GM21737 (cell line): ENCODE results near the gene ZNF830.
A peak's percentile ranks its signal among the peaks of the same experiment; 100 is the strongest.
"Not testable (repeated sequence)": the region's sequence is repeated elsewhere in the genome, so short reads cannot be mapped to it uniquely, and the experiment has no call there.

Source experiments
- ATAC-seq: cut with Tn5 transposase; IDR thresholded peaks from one replicate; pipeline ENCODE4 v1.9.1; 2021; ENCODE audit warnings: mild to moderate bottlenecking, moderate library complexity; ENCODE audit not compliant: unreplicated experiment

The ZNF830 gene

DNA sequence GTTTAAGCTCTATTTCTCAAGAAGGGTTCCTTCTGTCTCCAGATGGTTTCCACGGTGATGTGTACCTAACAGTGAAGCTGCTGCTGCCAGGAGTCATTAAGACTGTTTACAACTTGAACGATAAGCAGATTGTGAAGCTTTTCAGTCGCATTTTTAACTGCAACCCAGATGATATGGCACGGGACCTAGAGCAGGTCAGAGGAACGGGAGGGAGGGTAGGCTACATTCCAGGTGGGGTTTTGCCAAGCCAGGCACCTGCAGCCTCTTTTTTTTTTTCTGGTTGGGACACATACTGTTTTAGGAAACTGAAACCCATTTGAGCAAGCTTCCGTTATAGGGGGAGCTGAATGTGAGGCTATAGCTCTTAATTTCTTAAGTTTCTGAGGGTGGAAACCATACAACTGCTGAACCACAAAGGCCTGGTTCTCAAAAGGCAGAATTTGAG lies 29.6 kb downstream of the ZNF830 start:
- ATAC-seq = no peak

DNA sequence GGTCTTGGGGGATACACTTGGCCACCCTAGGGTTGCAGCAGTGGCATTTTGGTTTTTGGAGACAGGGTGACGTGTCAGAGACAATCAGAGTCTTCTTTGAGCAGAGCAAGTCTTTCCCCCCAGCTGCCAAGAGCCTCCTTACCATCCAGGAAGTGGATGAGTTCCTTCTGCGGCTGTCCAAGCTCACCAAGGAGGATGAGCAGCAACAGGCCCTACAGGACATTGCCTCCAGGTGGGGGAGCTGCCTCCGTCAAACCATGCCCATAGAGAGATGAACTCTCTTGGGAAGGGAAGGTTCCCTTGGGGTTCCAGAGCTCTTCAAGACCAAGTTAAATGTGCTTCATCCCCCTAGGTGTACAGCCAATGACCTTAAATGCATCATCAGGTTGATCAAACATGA lies 30.3 kb downstream of the ZNF830 start:
- no peak for ATAC-seq

DNA sequence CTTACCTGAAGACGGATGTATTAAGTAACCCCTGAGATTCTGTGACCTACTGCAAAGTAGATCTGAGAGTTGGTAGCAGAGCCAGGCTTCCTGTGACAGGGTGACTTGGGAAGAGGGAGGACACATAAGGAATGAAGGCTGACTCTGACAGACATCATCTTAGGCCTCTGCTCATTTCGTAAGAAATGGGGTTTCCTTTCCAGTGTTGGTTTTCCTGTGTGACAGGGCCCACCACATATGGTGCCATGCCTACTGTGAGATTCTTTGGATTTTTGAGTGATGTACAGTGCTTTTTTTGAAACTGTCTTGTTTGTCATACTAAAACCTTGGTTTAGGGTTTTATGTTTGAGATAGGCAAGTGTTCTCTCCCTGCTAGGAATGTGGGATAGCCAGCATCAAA lies 31.7 kb downstream of the ZNF830 start:
- no peak for ATAC-seq

DNA sequence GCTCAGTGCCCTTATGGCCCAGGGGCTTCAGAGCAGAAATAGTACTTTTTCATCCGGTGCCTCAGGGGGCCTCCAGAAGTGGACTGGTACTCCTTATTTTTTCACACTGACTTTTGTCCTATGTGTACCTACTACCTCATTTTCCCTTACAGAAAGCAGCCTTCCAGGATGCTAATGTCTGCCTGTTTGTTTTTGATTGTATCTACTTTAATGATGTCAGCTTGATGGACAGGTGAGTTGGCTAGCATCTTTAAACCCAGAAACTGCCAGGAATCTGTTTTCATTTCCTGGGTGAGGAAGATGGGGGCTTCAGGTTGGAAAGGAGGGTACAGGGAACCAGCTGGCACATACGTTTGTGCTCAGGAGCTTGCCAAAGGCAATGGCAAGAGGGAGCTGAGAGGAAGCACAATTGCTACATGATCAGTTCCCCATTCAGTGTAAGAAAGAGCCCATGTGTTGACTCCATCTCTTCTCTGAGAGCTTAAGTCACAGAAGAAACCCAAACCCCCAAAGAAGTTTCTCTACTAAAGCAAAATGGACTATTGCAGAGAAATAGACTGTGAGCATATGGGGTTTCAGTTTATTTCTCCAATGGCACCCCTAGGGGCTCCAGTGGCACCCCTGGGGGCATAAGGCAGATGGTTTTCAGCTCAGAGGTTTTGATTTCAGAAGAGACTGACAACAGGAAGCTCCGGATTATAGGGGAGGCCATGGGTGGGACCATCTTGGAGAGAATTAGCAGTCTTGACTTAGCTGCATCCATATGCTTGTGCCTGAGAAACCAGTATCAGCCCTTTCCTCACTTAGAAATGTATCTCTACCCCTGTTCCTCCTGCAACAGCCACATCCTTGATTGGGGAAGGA lies 35.3 kb downstream of the ZNF830 start:
- ATAC-seq = no peak

DNA sequence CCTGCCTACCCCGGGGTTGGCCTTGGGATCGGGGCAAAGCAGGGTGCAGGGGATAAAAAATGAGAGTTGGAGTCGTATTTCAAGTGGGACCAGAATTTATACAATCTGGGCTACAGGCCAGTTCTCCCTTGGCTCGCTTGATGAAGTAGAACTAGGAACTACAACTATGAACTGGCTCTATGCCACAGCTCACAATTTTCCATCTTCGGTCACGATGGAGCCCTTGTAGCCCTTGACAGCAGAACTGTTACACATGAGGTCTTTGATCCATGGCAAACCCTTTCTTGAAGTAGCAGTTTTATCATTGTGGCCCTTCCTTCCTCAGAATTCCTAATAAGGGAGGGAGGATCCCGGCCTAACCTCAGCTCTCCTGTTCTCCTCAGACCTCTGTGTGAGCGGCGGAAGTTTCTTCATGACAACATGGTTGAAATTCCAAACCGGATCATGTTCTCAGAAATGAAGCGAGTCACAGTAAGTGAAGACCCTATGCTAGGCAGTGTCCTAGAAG lies 36.1 kb downstream of the ZNF830 start:
- ATAC-seq = no peak

DNA sequence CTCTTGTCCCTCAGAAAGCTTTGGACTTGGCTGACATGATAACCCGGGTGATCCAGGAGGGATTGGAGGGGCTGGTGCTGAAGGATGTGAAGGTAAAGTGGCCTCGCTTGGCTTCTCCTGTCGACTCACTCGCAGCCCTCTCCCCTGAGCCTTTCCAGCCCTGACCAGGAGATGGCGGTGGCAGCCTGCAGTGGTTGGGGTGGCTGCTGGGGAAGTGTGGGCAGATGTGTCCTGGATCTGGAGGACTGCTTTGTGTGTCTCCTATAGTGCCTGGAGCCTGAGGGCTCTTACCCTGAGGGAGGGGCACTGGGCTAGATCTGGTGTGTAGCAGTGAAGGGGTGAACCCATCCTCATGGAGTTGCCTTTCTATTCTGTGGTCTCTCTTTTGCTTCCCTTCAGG lies 36.9 kb downstream of the ZNF830 start:
- ATAC-seq = peak; percentile 55

DNA sequence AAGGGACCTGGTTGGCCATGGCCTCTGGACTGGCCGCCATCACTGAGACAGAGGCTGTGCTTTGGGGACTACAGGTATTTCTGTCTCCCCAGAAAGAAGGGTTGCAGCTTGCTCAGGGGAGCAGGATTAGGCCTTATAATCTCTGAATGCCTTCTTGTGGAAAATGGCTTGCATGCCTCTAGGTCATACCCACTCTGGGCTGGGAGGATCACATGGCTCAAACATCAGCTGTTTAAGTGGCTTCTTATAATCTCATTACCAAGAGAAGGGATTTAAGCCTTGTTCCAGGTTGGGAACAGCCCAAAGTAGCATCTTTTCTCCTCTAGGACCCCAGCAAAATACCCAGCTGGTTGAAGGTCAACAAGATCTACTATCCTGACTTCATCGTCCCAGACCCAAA lies 38.1 kb downstream of the ZNF830 start:
- no peak for ATAC-seq

DNA sequence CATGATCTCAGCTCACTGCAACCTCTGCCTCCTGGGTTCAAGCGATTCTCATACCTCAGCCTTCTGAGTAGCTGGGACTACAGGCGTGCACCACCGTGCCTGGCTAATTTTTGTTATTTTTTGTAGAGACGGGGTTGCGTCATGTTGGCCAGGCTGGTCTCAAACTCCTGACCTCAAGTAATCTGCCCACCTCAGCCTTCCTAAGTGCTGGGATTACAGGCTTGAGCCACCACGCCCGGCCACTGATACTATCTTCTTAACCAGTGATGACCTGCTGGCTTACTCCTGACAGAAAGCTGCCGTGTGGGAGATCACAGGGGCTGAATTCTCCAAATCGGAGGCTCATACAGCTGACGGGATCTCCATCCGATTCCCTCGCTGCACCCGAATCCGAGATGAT lies 39.6 kb downstream of the ZNF830 start:
- ATAC-seq = not testable (repeated sequence)

DNA sequence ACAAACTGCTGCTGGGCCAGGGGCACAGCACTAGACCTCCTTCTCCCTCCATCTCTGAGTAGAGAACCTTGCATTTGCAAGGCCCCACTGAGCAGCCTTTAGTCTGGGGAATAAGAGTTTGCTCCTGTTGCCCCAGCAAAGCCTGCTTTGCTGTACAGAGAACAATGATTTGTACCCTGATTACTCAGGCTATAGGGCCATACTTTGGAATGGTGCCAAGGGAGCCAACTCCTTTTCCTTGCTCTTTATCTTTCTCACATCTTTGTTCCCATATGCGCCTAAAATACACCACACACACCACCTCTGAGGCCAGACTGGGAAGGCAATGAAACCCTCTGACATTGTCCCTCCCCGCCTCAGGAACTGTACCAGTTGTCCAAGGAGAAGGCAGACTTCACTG lies 40.2 kb downstream of the ZNF830 start:
- ATAC-seq = no peak

DNA sequence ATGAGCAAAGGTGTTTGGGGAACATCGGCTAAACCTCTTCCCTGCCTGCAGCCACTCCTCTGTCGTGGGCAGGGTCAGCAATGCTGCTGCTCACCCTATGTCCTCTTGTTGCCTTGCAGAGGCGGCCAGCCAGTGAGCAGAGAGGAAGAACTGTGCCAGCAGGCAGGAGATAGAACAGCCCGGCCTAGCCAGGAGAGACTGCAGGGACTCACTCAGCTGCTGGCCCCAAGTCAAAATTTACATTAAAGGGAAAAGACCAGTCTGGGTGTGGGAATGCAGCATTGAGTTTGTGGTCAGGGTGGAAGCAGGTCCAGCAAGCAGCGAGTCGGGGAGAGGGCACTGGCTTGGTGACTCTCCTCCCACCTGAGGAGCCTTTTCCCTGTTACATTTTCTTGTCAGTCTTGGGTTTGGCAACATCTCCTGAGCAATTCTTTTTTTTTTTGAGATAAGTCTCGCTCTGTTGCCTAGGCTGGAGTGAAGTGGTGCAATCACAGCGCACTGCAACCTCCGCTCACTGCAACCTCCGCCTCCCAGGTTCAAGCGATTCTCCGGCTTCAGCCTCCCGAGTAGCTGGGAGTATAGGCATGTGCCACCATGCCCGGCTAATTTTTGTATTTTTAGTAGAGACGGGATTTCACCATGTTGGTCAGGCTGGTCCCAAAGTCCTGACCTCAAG lies 41.7 kb downstream of the ZNF830 start:
- no peak for ATAC-seq

DNA sequence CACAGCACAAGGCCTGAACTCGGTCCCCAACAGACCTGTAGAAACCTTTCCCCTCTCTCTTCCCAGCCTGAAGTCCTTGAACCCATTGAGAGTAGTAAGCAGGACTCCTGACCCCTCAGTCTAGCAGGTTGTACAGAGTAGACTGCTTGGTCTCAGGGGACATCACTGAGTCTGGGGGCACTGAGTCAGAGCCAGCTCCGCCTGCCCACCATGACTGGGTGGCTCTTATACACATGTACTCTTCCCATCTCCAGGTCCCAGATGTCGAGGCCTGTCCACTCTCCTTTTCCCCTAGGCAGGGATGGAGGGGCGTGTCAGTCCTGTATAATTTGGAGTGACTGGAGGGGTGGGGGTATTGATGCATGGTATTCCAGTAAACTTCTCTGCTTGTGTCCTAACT lies 42.4 kb downstream of the ZNF830 start:
- no peak for ATAC-seq

DNA sequence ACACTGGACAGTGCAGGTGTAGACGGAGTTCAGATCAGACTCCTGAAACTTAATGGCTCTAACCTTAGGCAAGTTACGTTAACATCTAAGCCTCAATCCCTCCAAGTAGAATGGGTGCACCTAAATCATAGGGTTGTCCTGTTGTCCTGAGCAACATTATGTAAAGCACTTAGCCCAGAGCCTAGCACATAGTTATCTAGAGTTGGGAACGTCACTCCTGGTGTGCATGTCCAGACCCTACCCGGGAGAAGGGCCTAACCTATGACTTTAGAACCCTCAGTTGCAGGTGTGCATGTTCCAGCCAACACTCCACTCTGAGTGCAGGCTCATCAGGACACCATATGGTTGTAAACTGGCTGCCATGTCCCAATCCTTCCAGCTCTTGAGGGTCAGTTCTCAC lies 45.0 kb downstream of the ZNF830 start:
- ATAC-seq = no peak

DNA sequence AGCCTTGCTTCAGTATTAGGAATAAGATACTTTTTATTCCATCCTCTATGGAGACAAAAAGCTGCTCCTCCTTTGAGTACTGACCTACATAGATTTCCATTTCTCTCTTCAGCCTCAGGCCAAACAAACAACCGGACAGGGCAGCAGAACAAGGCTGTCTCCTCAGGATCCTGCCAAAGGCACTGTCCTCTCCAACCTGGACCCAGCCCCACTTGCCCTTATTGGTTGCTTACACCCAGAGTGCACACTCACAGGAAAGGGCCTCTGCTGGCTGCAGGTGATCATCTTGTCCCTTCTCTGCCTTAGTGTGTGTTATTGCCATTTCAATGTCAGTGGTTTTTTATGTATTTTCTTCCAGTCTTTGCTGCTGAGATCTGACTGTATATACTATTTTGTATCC lies 45.6 kb downstream of the ZNF830 start:
- no peak for ATAC-seq

DNA sequence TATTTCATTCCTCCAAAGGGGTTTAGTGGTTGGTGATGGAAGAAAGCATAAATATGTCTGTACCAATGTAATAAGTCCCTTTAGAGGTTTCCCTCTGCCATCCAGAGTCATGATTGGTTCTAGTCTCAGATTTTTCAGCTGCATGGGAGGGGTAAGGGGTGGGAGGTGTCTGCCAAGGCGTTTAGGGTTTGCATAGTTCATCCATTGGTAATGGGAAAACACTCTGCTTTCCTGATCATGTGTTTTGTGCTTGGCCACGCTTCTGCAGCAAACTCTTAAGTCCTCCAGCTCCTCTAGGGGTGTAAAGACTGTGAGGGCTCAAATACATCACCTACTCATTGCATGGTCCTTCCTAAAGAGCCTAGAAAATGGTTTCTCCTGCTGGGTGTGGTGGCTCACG lies 48.8 kb downstream of the ZNF830 start:
- ATAC-seq = no peak

DNA sequence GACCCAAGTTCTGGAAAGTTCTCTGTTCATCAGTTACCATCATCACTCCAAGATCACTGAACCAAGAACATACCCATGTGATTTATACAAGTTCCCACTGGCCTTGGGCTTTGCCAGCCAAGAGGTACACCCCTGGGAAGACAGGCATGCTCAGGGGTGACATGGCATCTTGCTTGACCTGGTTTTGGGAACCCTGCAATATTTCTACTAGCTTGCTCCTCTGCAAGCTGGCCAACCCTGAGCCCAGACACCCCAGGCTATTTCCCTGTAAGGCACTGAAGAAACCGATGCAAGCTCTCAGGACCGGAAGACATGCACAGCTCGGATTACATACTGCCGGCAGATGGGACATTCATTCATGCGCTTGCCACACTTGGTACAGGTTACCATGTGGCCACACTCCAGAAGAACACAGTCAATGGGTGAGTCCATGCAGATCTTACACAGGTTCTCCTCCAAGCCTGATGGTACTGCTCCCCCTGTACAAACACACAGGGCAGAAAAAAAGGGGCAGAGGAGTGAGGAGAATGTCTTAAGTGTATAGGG lies 50.4 kb downstream of the ZNF830 start:
- ATAC-seq = no peak
